Ovary (tissue), 9 donors: Measurements from ENCODE around the gene BTG1. TPM values are rescaled to one million over a fixed set of nuclear protein-coding genes. Genes with fewer than 3 reads are reported as not detected.

Source experiments
- DNase-seq, 5 donors: peaks; one replicate each; pipeline ENCODE4 v3.0.0-alpha.2; 2019 to 2020
- H3K27ac ChIP-seq, 2 donors: fragments of 200-600 bp; one replicate each; pipeline versions ENCODE4 v1.5.1 to v1.8.0; 2019 to 2022
- H3K27me3 ChIP-seq: fragments of 200-600 bp; one replicate; pipeline ENCODE4 v1.8.0; 2022
- H3K36me3 ChIP-seq: fragments of 200-600 bp; sonication (generic); one replicate; pipeline ENCODE4 v1.5.1; 2019
- H3K4me1 ChIP-seq: one replicate; pipeline ENCODE4 v1.8.1; 2013; ENCODE audit warnings: mild to moderate bottlenecking, moderate library complexity; ENCODE audit not compliant: insufficient read depth
- H3K4me3 ChIP-seq: fragments of 200-600 bp; sonication (generic); one replicate; pipeline ENCODE4 v1.5.1; 2017
- H3K9me3 ChIP-seq, 2 donors: fragments of 200-600 bp in 1 of 2; sonication (generic) in 1 of 2; one replicate each; pipeline versions ENCODE4 v1.5.1 to v1.8.1; 2013 to 2019; ENCODE audit warnings: mild to moderate bottlenecking in 1 of 2, moderate library complexity in 1 of 2
- EP300 ChIP-seq: sonication (generic); formaldehyde crosslinking; IDR thresholded peaks from one replicate; pipeline ENCODE4 v1.6.1; 2017; ENCODE audit warnings: antibody characterized with exemption
- POLR2A ChIP-seq: fragments of 450-650 bp; IDR thresholded peaks from one replicate; pipeline ENCODE4 v1.6.1; 2017; ENCODE audit warnings: antibody characterized with exemption, mild to moderate bottlenecking, moderate library complexity
- WGBS, 3 donors: extraction: QIAGEN DNeasy Blood & Tissue Kit in 1 of 3; methylation state at CpG; one replicate each; pipeline versions ENCODE4 v1.1.5 to v1.1.7; 2013 to 2017; 5-methylcytosine and 5-hydroxymethylcytosine counted together
- intact Hi-C, 4 donors: fragments of 100-400 bp; cut with DNase I; formaldehyde crosslinking; loops; one replicate each; pipeline versions ENCODE4 v1.11.0 to v1.15.1; 2022 to 2023
- polyA plus RNA-seq, 2 donors: library from polyadenylated mRNA; stranded (reverse); fragments of 200-250 nt in 1 of 2; fragments of 350-450 nt in 1 of 2; fragmentation: Illumina TruSeq in 1 of 2; extraction: RNeasy Lipid Tissue Mini Kit (QIAGEN cat#74804) in 1 of 2; gene quantifications; one replicate each; pipeline ENCODE4 v1.2.3, GENCODE V29; 2013 to 2014
- total RNA-seq, 7 donors: library from RNA; depleted of rRNA in 2 of 7; stranded (reverse); fragments of >200 nt in 2 of 7; fragmentation: NEBNext Ultra II Directional in 3 of 7; extraction: Animal tissue kit (Norgen Biotek cat#: 25700) in 3 of 7; gene quantifications; one replicate each; pipeline versions ENCODE4 v1.1.0 to v1.2.4, GENCODE V29; 2016 to 2023
- TF ChIP-seq, protein P1 (sequence below), 3 donors: fragments of 450-650 bp in 2 of 3; fragments of 200-600 bp in 1 of 3; IDR thresholded peaks; one replicate each; pipeline versions ENCODE4 v1.5.1 to v1.8.0; 2016 to 2022; ENCODE audit warnings: antibody characterized with exemption in 3 of 3, mild to moderate bottlenecking in 1 of 3
- donor health status: DM: no; HTN: no; CAD: no; lungs with moderate emphysema.
- donor health status: DM: no; HTN: no; CAD: no.
- donor health status: Bipolar disorder and iron deficiency.
- donor health status: DM: yes; HTN: yes; CAD: no.
- donor health status: DM: no; HTN: no; CAD: no.
- donor health status: DM: yes; HTN: yes; CAD: no.

The BTG1 gene
- total and polyA plus RNA-seq, 9 donors = 55.8 to 145 (median 86.1) TPM

GRCh38 chr12:92192360-92192759, 46.7 kb upstream of the BTG1 start:
- no peak overlapping the region for H3K4me3 ChIP-seq
- no peaks in the 10 kb centered on the region for H3K9me3 ChIP-seq
- DNase-seq = no peak
- no peaks in the 10 kb centered on the region for H3K36me3 ChIP-seq
- intact Hi-C loops = no loop called here
- no peak overlapping the region for H3K27ac ChIP-seq
- TF ChIP-seq, protein P1, sequence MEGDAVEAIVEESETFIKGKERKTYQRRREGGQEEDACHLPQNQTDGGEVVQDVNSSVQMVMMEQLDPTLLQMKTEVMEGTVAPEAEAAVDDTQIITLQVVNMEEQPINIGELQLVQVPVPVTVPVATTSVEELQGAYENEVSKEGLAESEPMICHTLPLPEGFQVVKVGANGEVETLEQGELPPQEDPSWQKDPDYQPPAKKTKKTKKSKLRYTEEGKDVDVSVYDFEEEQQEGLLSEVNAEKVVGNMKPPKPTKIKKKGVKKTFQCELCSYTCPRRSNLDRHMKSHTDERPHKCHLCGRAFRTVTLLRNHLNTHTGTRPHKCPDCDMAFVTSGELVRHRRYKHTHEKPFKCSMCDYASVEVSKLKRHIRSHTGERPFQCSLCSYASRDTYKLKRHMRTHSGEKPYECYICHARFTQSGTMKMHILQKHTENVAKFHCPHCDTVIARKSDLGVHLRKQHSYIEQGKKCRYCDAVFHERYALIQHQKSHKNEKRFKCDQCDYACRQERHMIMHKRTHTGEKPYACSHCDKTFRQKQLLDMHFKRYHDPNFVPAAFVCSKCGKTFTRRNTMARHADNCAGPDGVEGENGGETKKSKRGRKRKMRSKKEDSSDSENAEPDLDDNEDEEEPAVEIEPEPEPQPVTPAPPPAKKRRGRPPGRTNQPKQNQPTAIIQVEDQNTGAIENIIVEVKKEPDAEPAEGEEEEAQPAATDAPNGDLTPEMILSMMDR (IDR thresholded peaks at IDR 0.05) = no peak
- no peak for TF ChIP-seq EP300
- no peak for TF ChIP-seq POLR2A
- no peaks in the 10 kb centered on the region for H3K4me1 ChIP-seq
- no peaks in the 10 kb centered on the region for H3K27me3 ChIP-seq

GRCh38 chr12:92191061-92191460, 45.4 kb upstream of the BTG1 start:
- no peaks in the 10 kb centered on the region for H3K9me3 ChIP-seq
- no peaks in the 10 kb centered on the region for H3K27me3 ChIP-seq
- H3K4me1 ChIP-seq = no peaks in the 10 kb centered on the region
- no peak overlapping the region for H3K27ac ChIP-seq
- intact Hi-C loops = no loop called here
- no peak for DNase-seq
- TF ChIP-seq, protein P1 (IDR thresholded peaks at IDR 0.05) = no peak
- TF ChIP-seq POLR2A = no peak
- TF ChIP-seq EP300 = no peak
- no peak overlapping the region for H3K4me3 ChIP-seq
- WGBS, 3 donors = 61 to 77% (median 74%) methylated on average over 3 of the region's 3 CpGs
- no peaks in the 10 kb centered on the region for H3K36me3 ChIP-seq

DNA sequence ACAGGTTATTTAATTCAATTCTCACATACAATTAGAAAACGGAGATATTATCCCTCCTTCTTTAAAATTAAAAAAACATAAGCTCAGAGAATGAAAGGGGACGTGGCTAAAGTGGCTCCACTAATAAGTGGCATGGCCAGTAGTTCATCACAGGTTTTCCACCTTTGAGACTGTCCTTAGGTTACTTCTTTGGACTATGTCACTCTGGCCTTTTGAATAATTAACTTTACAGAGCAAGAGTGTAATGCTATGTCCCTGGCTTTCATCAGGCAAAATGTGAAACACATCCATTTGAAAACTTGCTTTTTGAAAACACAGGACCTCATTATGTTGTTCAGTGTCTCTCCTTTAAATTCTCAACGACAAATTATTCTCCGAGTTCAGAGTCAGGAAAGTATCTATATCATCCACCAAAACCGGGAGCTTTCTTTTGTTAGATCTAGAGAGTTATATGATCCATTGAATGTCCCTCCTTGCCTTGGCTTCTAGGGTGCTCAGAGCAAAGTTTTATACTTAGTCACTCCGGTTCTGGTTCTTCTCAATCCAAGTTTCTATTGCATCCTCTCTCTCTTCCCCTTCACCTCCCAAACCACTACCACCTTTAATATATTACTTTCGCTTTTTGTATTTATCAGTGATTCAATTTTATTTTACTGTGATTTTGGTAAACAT, 43.0 kb upstream of the BTG1 start:
- no peaks in the 10 kb centered on the region for H3K27me3 ChIP-seq
- 90 to 92% (median 91%) methylated on average over 7 of the region's 7 CpGs for WGBS, 3 donors
- TF ChIP-seq, protein P1 (IDR thresholded peaks at IDR 0.05) = no peak
- TF ChIP-seq EP300 = no peak
- TF ChIP-seq POLR2A = no peak
- no peak overlapping the region for H3K4me3 ChIP-seq
- intact Hi-C loops = no loop called here
- no peaks in the 10 kb centered on the region for H3K9me3 ChIP-seq
- H3K27ac ChIP-seq = no peak overlapping the region
- DNase-seq = no peak
- H3K4me1 ChIP-seq = no peaks in the 10 kb centered on the region
- no peaks in the 10 kb centered on the region for H3K36me3 ChIP-seq

DNA sequence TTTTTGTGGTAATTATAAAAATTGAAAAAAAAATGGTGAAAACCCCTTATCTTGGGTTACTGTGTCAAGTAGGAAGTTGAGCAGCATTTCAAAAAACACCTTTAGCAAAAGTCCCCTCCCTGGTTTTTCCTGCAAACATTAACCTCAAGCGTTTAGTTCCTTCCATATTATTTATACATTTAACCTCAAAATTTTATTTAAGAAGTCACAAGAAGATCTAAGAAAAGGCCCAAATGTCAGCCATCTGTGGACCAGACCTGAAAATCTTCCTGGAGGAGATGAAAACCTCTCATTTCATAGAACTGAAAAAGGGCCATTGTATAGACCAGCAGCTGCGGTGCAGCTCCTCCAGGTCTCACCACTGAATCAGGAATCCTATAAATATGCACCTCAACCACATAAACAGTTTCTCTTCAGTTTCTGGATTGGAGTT, 40.4 kb upstream of the BTG1 start:
- 62 to 73% (median 69%) methylated on average over 2 of the region's 2 CpGs for WGBS, 3 donors
- DNase-seq = no peak
- no peaks in the 10 kb centered on the region for H3K9me3 ChIP-seq
- no peaks in the 10 kb centered on the region for H3K27me3 ChIP-seq
- intact Hi-C loops = no loop called here
- TF ChIP-seq POLR2A (no peak), EP300 (no peak)
- no peaks in the 10 kb centered on the region for H3K36me3 ChIP-seq
- no peak overlapping the region for H3K4me3 ChIP-seq
- no peaks in the 10 kb centered on the region for H3K4me1 ChIP-seq
- H3K27ac ChIP-seq = no peak overlapping the region

GRCh38 chr12:92185052-92185451, 39.4 kb upstream of the BTG1 start:
- Histone ChIP-seq H3K4me3 (no peak overlapping the region), H3K27ac (no peak overlapping the region), H3K36me3 (no peaks in the 10 kb centered on the region), H3K4me1 (no peaks in the 10 kb centered on the region), H3K9me3 (no peaks in the 10 kb centered on the region), H3K27me3 (no peaks in the 10 kb centered on the region)
- TF ChIP-seq, protein P1 (IDR thresholded peaks at IDR 0.05) = no peak
- TF ChIP-seq POLR2A = no peak
- no peak for TF ChIP-seq EP300
- intact Hi-C loops = no loop called here
- no peak for DNase-seq
